DMS 273 (cell line): ENCODE data around the gene RYR1.
"Not testable (repeated sequence)": the region's sequence is repeated elsewhere in the genome, so short reads cannot be mapped to it uniquely, and the experiment has no call there.

Experiments used
- DNase-seq: peaks from one replicate; lab custom pipeline; 2025; ENCODE audit not compliant: unreplicated experiment; lab: John Stamatoyannopoulos, UW

RYR1 gene

GRCh38 chr19:38488096-38488495 lies 54.6 kb downstream of the RYR1 start:
- no peak for DNase-seq

- no peak for DNase-seq
These were observed 55.4 kb downstream of the RYR1 start for GRCh38 chr19:38488776-38489481.

- no peak for DNase-seq
These were observed 57.4 kb downstream of the RYR1 start for GRCh38 chr19:38490861-38491260.

GRCh38 chr19:38492181-38492813 lies 58.8 kb downstream of the RYR1 start:
- DNase-seq: no peak

GRCh38 chr19:38494379-38494778 lies 60.9 kb downstream of the RYR1 start:
- DNase-seq: no peak

GRCh38 chr19:38495375-38495774 lies 61.9 kb downstream of the RYR1 start:
- DNase-seq: not testable (repeated sequence)

GRCh38 chr19:38496116-38496515 lies 62.6 kb downstream of the RYR1 start:
- no peak for DNase-seq

- no peak for DNase-seq
These were observed 63.4 kb downstream of the RYR1 start for GRCh38 chr19:38496603-38497487.

GRCh38 chr19:38497907-38498306 lies 64.4 kb downstream of the RYR1 start:
- DNase-seq: no peak

GRCh38 chr19:38499532-38499931 lies 66.0 kb downstream of the RYR1 start:
- DNase-seq: no peak

GRCh38 chr19:38500450-38500849 lies 67.0 kb downstream of the RYR1 start:
- peak; percentile 40 for DNase-seq

- DNase-seq: peak; percentile 54
These were observed 69.1 kb downstream of the RYR1 start for GRCh38 chr19:38502410-38503076.

- DNase-seq: no peak
These were observed 69.6 kb downstream of the RYR1 start for GRCh38 chr19:38503077-38503410.

- no peak for DNase-seq
These were observed 72.5 kb downstream of the RYR1 start for GRCh38 chr19:38505958-38506357.

- DNase-seq: no peak
These were observed 72.9 kb downstream of the RYR1 start for GRCh38 chr19:38506375-38506722.

GRCh38 chr19:38506723-38507550 lies 73.4 kb downstream of the RYR1 start:
- DNase-seq: peak; percentile 62

GRCh38 chr19:38507551-38508127 lies 74.1 kb downstream of the RYR1 start:
- no peak for DNase-seq

GRCh38 chr19:38508507-38508906 lies 75.0 kb downstream of the RYR1 start:
- DNase-seq: no peak

GRCh38 chr19:38509027-38509426 lies 75.5 kb downstream of the RYR1 start:
- DNase-seq: no peak

GRCh38 chr19:38511074-38511708 lies 77.7 kb downstream of the RYR1 start:
- DNase-seq: no peak
